Measurements from ENCODE around the gene ANGEL1.
A peak's percentile ranks its signal among the peaks of the same experiment; 100 is the strongest.

Gene ANGEL1

GRCh38 chr14:76761960-76762410 is 50.7 kb downstream of the ANGEL1 start:
- TF ChIP-seq CTCF (IDR thresholded peaks at IDR 0.05; ENCODE audit: low read length) (no peak), EZH2 (IDR thresholded peaks at IDR 0.05; ENCODE audit: borderline replicate concordance, low read length) (no peak)
- no peaks in the 10 kb centered on the region for H3K36me3 ChIP-seq (ENCODE audit: insufficient read depth, low read length)
- H3K4me1 ChIP-seq (ENCODE audit: insufficient read depth, low read length, severe bottlenecking) = no peaks in the 10 kb centered on the region
- H4K20me1 ChIP-seq (ENCODE audit: insufficient read depth, low read length) = no peaks in the 10 kb centered on the region
- H3K9ac ChIP-seq (ENCODE audit: low read length) = no peak overlapping the region
- H2AFZ ChIP-seq (ENCODE audit: low read length) = no peak overlapping the region
- H3F3A ChIP-seq (ENCODE audit: insufficient read depth, low read length) = no peaks in the 10 kb centered on the region
- H3K4me2 ChIP-seq (ENCODE audit: low read length) = peak overlapping the region; percentile 36; the same call in 1 of the 2 replicates
- peak overlapping the region; percentile 46 for H3K4me3 ChIP-seq (ENCODE audit: low read depth, low read length, poor library complexity, severe bottlenecking)
- H3K27me3 ChIP-seq (ENCODE audit: insufficient read depth, low read length) = no peaks in the 10 kb centered on the region; the same call in 1 of the 2 replicates
- H3K27ac ChIP-seq (ENCODE audit: low read depth, low read length, poor library complexity, severe bottlenecking) = no peak overlapping the region
- H3K9me3 ChIP-seq (ENCODE audit: low read length) = no peaks in the 10 kb centered on the region
- H3K79me2 ChIP-seq (ENCODE audit: insufficient read depth, low read length) = no peaks in the 10 kb centered on the region
- no peaks in the 10 kb centered on the region for H3K9me2 ChIP-seq (ENCODE audit: low read depth, low read length)

- no peak within 1 kb of the TSS for H3K27ac ChIP-seq (ENCODE audit: low read depth, low read length, poor library complexity, severe bottlenecking)
- H3F3A ChIP-seq (ENCODE audit: insufficient read depth, low read length) = no peaks in the 10 kb centered on the region
- TF ChIP-seq EZH2 (IDR thresholded peaks at IDR 0.05; ENCODE audit: borderline replicate concordance, low read length) (no peak), CTCF (IDR thresholded peaks at IDR 0.05; ENCODE audit: low read length) (no peak)
- peak within 1 kb of the TSS; percentile 46 for H3K4me3 ChIP-seq (ENCODE audit: low read depth, low read length, poor library complexity, severe bottlenecking)
- H3K4me2 ChIP-seq (ENCODE audit: low read length) = peak within 1 kb of the TSS; percentile 36; the same call in 1 of the 2 replicates
- H3K4me1 ChIP-seq (ENCODE audit: insufficient read depth, low read length, severe bottlenecking) = no peaks in the 10 kb centered on the region
- no peaks in the 10 kb centered on the region for H3K79me2 ChIP-seq (ENCODE audit: insufficient read depth, low read length)
- no peak within 1 kb of the TSS for H2AFZ ChIP-seq (ENCODE audit: low read length)
- no peaks in the 10 kb centered on the region for H3K36me3 ChIP-seq (ENCODE audit: insufficient read depth, low read length)
- no peak within 1 kb of the TSS for H3K9ac ChIP-seq (ENCODE audit: low read length)
- H3K9me2 ChIP-seq (ENCODE audit: low read depth, low read length) = no peaks in the 10 kb centered on the region
- no peaks in the 10 kb centered on the region; the same call in 1 of the 2 replicates for H3K27me3 ChIP-seq (ENCODE audit: insufficient read depth, low read length)
- no peaks in the 10 kb centered on the region for H4K20me1 ChIP-seq (ENCODE audit: insufficient read depth, low read length)
- H3K9me3 ChIP-seq (ENCODE audit: low read length) = no peaks in the 10 kb centered on the region
These were observed 51.3 kb downstream of the ANGEL1 start, which contains the start of gene VASH1 for GRCh38 chr14:76761136-76761959. TSS of gene VASH1 (plus strand) at chr14:76761468. CDS start at chr14:76762822, 1,354 bp downstream.

GRCh38 chr14:76760331-76761135 is 52.1 kb downstream of the ANGEL1 start:
- H2AFZ ChIP-seq (ENCODE audit: low read length) = no peak overlapping the region
- H4K20me1 ChIP-seq (ENCODE audit: insufficient read depth, low read length) = no peaks in the 10 kb centered on the region
- H3K9me3 ChIP-seq (ENCODE audit: low read length) = no peaks in the 10 kb centered on the region
- H3K9ac ChIP-seq (ENCODE audit: low read length) = no peak overlapping the region
- H3K27ac ChIP-seq (ENCODE audit: low read depth, low read length, poor library complexity, severe bottlenecking) = no peak overlapping the region
- no peak overlapping the region for H3K4me2 ChIP-seq (ENCODE audit: low read length)
- no peaks in the 10 kb centered on the region; the same call in 1 of the 2 replicates for H3K27me3 ChIP-seq (ENCODE audit: insufficient read depth, low read length)
- no peaks in the 10 kb centered on the region for H3K9me2 ChIP-seq (ENCODE audit: low read depth, low read length)
- no peak for TF ChIP-seq CTCF (IDR thresholded peaks at IDR 0.05; ENCODE audit: low read length)
- TF ChIP-seq EZH2 (IDR thresholded peaks at IDR 0.05; ENCODE audit: borderline replicate concordance, low read length) = no peak
- no peaks in the 10 kb centered on the region for H3K4me1 ChIP-seq (ENCODE audit: insufficient read depth, low read length, severe bottlenecking)
- H3K79me2 ChIP-seq (ENCODE audit: insufficient read depth, low read length) = no peaks in the 10 kb centered on the region
- no peaks in the 10 kb centered on the region for H3K36me3 ChIP-seq (ENCODE audit: insufficient read depth, low read length)
- H3K4me3 ChIP-seq (ENCODE audit: low read depth, low read length, poor library complexity, severe bottlenecking) = no peak overlapping the region
- H3F3A ChIP-seq (ENCODE audit: insufficient read depth, low read length) = no peaks in the 10 kb centered on the region

Measured in OCI-LY1 (cell line).